Sigmoid colon (tissue), 7 donors: Measurements from ENCODE around the gene SLC47A2. TPM values are rescaled to one million over a fixed set of nuclear protein-coding genes. Genes with fewer than 3 reads are reported as not detected.

Source experiments
- DNase-seq: peaks from one replicate; pipeline ENCODE4 v3.0.0-alpha.2; 2019
- H3K27ac ChIP-seq, 4 donors: fragments of 200-600 bp; sonication (generic); one replicate each; pipeline ENCODE4 v1.5.1; 2016 to 2019; ENCODE audit warnings: mild to moderate bottlenecking in 1 of 4
- H3K27me3 ChIP-seq, 3 donors: fragments of 200-600 bp; sonication (generic); one replicate each; pipeline ENCODE4 v1.5.1; 2019; ENCODE audit warnings: mild to moderate bottlenecking in 1 of 3
- H3K36me3 ChIP-seq, 4 donors: fragments of 200-600 bp; sonication (generic); one replicate each; pipeline ENCODE4 v1.5.1; 2016 to 2019
- H3K4me1 ChIP-seq, 4 donors: fragments of 200-600 bp; sonication (generic); one replicate each; pipeline ENCODE4 v1.5.1; 2017 to 2019
- H3K4me3 ChIP-seq, 4 donors: fragments of 200-600 bp; sonication (generic); one replicate each; pipeline ENCODE4 v1.5.1; 2017 to 2019; ENCODE audit warnings: mild to moderate bottlenecking in 2 of 4, moderate library complexity in 1 of 4
- H3K9me3 ChIP-seq, 4 donors: fragments of 200-600 bp in 3 of 4; sonication (generic) in 3 of 4; one replicate each; pipeline versions ENCODE4 v1.5.1 to v1.6.1; 2013 to 2019
- EP300 ChIP-seq, 4 donors: sonication (generic); formaldehyde crosslinking; IDR thresholded peaks; one replicate each; pipeline ENCODE4 v1.6.1; 2017; ENCODE audit warnings: antibody characterized with exemption in 4 of 4
- POLR2A ChIP-seq, 2 donors: fragments of 450-650 bp; IDR thresholded peaks; one replicate each; pipeline ENCODE4 v1.6.1; 2016; ENCODE audit warnings: antibody characterized with exemption in 2 of 2, mild to moderate bottlenecking in 2 of 2, moderate library complexity in 2 of 2
- POLR2AphosphoS5 ChIP-seq, 4 donors: sonication (generic); formaldehyde crosslinking; IDR thresholded peaks; one replicate each; pipeline ENCODE4 v1.6.1; 2017; ENCODE audit warnings: antibody characterized with exemption in 4 of 4
- WGBS, 2 donors: extraction: QIAGEN DNeasy Blood & Tissue Kit; methylation state at CpG; one replicate each; pipeline ENCODE4 v1.1.7; 2013; 5-methylcytosine and 5-hydroxymethylcytosine counted together
- intact Hi-C: fragments of 100-400 bp; cut with DNase I; formaldehyde crosslinking; loops from one replicate; pipeline ENCODE4 v1.15.1; 2023
- polyA plus RNA-seq, 3 donors: library from polyadenylated mRNA; stranded (reverse); fragments of 200-250 nt; gene quantifications; one replicate each; pipeline ENCODE4 v1.2.3, GENCODE V29; 2013
- total RNA-seq, 4 donors: library from RNA; depleted of rRNA; stranded (reverse); fragments of >200 nt; gene quantifications; one replicate each; pipeline ENCODE4 v1.1.0, GENCODE V29; 2016
- TF ChIP-seq, protein P1 (sequence below), 4 experiments: fragments of 450-650 bp in 3 of 4; fragments of 200-600 bp in 1 of 4; IDR thresholded peaks; one replicate each; pipeline ENCODE4 v1.5.1; 2016 to 2019; ENCODE audit warnings: antibody characterized with exemption in 4 of 4, mild to moderate bottlenecking in 3 of 4, moderate library complexity in 2 of 4
- donor health status: healthy with polysubstance abuse.
- donor health status: Bipolar disorder and iron deficiency.
- donor health status: healthy.

SLC47A2 gene
- total and polyA plus RNA-seq, 7 donors: 0.35 to 0.60 (median 0.46) TPM; not detected in 4

DNA sequence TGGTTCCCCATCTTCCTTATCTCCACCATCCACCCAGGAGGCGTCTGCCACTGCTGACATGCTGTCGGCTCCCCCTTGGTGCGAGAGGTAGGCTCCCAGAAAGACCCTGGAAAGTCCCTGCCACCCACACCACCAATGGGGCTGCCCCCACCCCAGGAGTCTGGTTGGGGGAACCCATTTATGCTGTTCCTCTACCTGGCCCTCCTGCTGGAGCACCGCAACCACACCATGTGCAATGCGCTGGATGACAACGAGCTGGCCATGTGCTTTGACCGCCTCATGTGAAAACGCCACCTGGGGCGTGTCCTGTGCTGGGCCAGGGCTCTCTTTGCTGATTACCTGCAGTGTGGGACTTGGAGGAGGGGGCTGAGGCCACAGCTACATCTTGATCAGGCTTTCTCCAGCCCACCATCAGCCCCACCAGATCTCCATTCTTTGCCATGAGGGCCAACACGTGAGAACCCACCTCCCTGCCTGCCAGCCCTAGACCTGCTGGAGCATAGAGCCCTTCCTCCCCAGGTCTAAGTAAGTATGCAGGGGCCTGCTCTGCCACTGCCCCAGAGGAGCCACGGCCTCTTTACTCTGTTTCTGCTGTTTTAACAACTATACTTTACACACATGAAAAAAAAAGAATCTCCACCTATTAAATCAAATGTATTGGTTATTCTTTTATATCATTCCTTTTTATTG is 39.6 kb upstream of the SLC47A2 start:
- no peak for DNase-seq
- no peak overlapping the region for H3K4me3 ChIP-seq
- TF ChIP-seq, protein P1, sequence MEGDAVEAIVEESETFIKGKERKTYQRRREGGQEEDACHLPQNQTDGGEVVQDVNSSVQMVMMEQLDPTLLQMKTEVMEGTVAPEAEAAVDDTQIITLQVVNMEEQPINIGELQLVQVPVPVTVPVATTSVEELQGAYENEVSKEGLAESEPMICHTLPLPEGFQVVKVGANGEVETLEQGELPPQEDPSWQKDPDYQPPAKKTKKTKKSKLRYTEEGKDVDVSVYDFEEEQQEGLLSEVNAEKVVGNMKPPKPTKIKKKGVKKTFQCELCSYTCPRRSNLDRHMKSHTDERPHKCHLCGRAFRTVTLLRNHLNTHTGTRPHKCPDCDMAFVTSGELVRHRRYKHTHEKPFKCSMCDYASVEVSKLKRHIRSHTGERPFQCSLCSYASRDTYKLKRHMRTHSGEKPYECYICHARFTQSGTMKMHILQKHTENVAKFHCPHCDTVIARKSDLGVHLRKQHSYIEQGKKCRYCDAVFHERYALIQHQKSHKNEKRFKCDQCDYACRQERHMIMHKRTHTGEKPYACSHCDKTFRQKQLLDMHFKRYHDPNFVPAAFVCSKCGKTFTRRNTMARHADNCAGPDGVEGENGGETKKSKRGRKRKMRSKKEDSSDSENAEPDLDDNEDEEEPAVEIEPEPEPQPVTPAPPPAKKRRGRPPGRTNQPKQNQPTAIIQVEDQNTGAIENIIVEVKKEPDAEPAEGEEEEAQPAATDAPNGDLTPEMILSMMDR (IDR thresholded peaks at IDR 0.05): no peak
- TF ChIP-seq POLR2AphosphoS5 (IDR thresholded peaks at IDR 0.05): no peak
- no peak for TF ChIP-seq POLR2A (IDR thresholded peaks at IDR 0.05)
- no peak for TF ChIP-seq EP300 (IDR thresholded peaks at IDR 0.05)
- peaks cover 0 to 19% (median 15%) of the 10 kb centered on the region in 4 donors for H3K4me1 ChIP-seq
- intact Hi-C loops: no loop called here
- no peaks in the 10 kb centered on the region for H3K27me3 ChIP-seq
- no peaks in the 10 kb centered on the region for H3K9me3 ChIP-seq
- 82 to 91% methylated on average over 11 of the region's 11 CpGs for WGBS, 2 donors
- no peaks in the 10 kb centered on the region for H3K36me3 ChIP-seq
- no peak overlapping the region for H3K27ac ChIP-seq

GRCh38 chr17:19755392-19755791 is 39.0 kb upstream of the SLC47A2 start:
- Histone ChIP-seq H3K9me3 (no peaks in the 10 kb centered on the region), H3K4me1 (peaks cover 0 to 19% (median 15%) of the 10 kb centered on the region in 4 donors), H3K36me3 (no peaks in the 10 kb centered on the region), H3K4me3 (no peak overlapping the region), H3K27me3 (no peaks in the 10 kb centered on the region), H3K27ac (no peak overlapping the region)
- TF ChIP-seq POLR2A (IDR thresholded peaks at IDR 0.05) (no peak), EP300 (IDR thresholded peaks at IDR 0.05) (no peak), POLR2AphosphoS5 (IDR thresholded peaks at IDR 0.05) (no peak)
- intact Hi-C loops: no loop called here
- WGBS, 2 donors: 84 to 95% methylated on average over 6 of the region's 6 CpGs
- no peak for DNase-seq

GRCh38 chr17:19753661-19754463 is 37.5 kb upstream of the SLC47A2 start:
- Histone ChIP-seq H3K27me3 (no peaks in the 10 kb centered on the region), H3K36me3 (no peaks in the 10 kb centered on the region), H3K27ac (peak overlapping the region; percentile 21 to 83 (median 75)), H3K4me1 (peaks cover 0 to 19% (median 15%) of the 10 kb centered on the region in 4 donors), H3K9me3 (no peaks in the 10 kb centered on the region), H3K4me3 (no peak overlapping the region)
- TF ChIP-seq EP300 (IDR thresholded peaks at IDR 0.05) (no peak), POLR2A (IDR thresholded peaks at IDR 0.05) (no peak), POLR2AphosphoS5 (IDR thresholded peaks at IDR 0.05) (no peak)
- TF ChIP-seq, protein P1 (IDR thresholded peaks at IDR 0.05): peak in 2 of 4 experiments; percentile 31 to 36
- intact Hi-C loops: no loop called here
- 62 to 86% methylated on average over 12 of the region's 12 CpGs for WGBS, 2 donors
- peak; percentile 61 for DNase-seq

DNA sequence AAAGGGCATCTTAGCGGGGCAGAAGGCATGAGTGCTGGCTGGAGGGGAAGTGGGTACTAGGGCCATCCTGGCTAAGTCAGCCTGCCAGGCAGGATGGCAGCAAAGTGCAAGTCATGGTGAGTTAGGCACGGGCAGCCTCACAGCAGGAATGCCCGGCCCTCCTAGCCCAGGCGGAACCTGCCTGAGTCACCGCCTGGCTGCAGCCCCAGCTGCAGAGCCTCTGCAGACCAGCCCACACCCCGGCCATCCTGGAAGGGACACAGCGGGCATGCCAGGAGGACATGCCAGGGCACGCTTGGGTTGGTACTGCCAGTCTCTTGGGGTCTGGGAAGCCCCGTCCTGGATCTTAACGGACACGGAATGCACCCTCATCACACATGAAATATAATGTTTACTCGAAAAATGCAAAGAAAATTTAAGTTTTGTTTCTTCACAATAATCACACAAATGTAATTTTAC is 36.7 kb upstream of the SLC47A2 start:
- Histone ChIP-seq H3K4me1 (peaks cover 0 to 26% (median 15%) of the 10 kb centered on the region in 4 donors), H3K27ac (peak overlapping the region; percentile 21 to 83 (median 75)), H3K36me3 (no peaks in the 10 kb centered on the region), H3K27me3 (no peaks in the 10 kb centered on the region), H3K4me3 (no peak overlapping the region), H3K9me3 (no peaks in the 10 kb centered on the region)
- intact Hi-C loops: no loop called here
- peak; percentile 90 for DNase-seq
- 34 to 62% methylated on average over 12 of the region's 12 CpGs for WGBS, 2 donors
- TF ChIP-seq, protein P1 (IDR thresholded peaks at IDR 0.05): no peak
- TF ChIP-seq EP300 (IDR thresholded peaks at IDR 0.05) (peak in 3 of 4 donors; percentile 23 to 30 (median 28)), POLR2A (IDR thresholded peaks at IDR 0.05) (no peak), POLR2AphosphoS5 (IDR thresholded peaks at IDR 0.05) (peak in 3 of 4 donors; percentile 33 to 69 (median 55))
